A673 (cell line): ENCODE data around the gene DLD.
"Not testable (repeated sequence)": the region's sequence is repeated elsewhere in the genome, so short reads cannot be mapped to it uniquely, and the experiment has no call there.

Source experiments
- EZH2 ChIP-seq: fragments of 200-600 bp; sonication (generic); IDR thresholded peaks from 2 replicates; pipeline ENCODE4 v1.6.1; 2017; ENCODE audit warnings: borderline replicate concordance, low read depth, mild to moderate bottlenecking, mixed read lengths, antibody characterized with exemption, low read length; ENCODE audit not compliant: poor library complexity, severe bottlenecking
- TF ChIP-seq, protein P1 (sequence below): fragments of 300-800, 200-600 bp; sonication (generic); conservative IDR thresholded peaks from 2 replicates; pipeline ENCODE4 v1.5.1; 2017; ENCODE audit warnings: low read depth, mild to moderate bottlenecking, antibody characterized with exemption, low read length, moderate library complexity, mixed read lengths

DNA sequence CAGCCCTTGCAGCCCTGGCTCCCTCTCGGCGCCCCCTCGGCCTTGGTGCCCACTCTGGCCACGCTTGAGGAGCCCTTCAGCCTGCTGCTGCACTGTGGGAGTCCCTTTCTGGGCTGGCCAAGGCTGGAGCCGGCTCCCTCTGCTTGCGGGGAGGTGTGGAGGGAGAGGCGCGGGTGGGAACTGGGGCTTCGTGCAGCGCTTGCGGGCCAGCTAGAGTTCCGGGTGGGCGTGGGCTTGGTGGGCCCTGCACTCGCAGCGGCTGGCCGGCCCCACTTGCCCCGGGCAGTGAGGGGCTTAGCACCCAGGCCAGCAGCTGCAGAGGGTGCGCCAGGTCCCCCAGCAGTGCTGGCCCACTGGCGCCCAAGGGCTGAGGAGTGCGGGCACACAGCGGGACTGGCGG is 3.2 kb upstream of the DLD start:
- TF ChIP-seq, protein P1, sequence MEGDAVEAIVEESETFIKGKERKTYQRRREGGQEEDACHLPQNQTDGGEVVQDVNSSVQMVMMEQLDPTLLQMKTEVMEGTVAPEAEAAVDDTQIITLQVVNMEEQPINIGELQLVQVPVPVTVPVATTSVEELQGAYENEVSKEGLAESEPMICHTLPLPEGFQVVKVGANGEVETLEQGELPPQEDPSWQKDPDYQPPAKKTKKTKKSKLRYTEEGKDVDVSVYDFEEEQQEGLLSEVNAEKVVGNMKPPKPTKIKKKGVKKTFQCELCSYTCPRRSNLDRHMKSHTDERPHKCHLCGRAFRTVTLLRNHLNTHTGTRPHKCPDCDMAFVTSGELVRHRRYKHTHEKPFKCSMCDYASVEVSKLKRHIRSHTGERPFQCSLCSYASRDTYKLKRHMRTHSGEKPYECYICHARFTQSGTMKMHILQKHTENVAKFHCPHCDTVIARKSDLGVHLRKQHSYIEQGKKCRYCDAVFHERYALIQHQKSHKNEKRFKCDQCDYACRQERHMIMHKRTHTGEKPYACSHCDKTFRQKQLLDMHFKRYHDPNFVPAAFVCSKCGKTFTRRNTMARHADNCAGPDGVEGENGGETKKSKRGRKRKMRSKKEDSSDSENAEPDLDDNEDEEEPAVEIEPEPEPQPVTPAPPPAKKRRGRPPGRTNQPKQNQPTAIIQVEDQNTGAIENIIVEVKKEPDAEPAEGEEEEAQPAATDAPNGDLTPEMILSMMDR = not testable (repeated sequence)
- TF ChIP-seq EZH2 = not testable (repeated sequence)
